Liver (tissue), 3 donors: ENCODE results near the gene RBM10.

Experiments used
- MAX ChIP-seq: IDR thresholded peaks from 2 replicates; pipeline ENCODE4 v1.6.1; 2016; ENCODE audit warnings: antibody characterized with exemption
- RAD21 ChIP-seq, 2 donors: IDR thresholded peaks; 2 replicates each; pipeline ENCODE4 v1.6.1; 2016; ENCODE audit warnings: antibody characterized with exemption in 2 of 2, mild to moderate bottlenecking in 2 of 2
- TAF1 ChIP-seq: conservative IDR thresholded peaks from 2 replicates; pipeline ENCODE4 v1.6.1; 2016; ENCODE audit warnings: antibody characterized with exemption, mild to moderate bottlenecking
- TF ChIP-seq, protein P1 (sequence below): fragments of 150-350 bp; IDR thresholded peaks from 2 replicates; pipeline ENCODE4 v1.5.1; 2017; ENCODE audit warnings: improper control_type of control experiment, low read depth, low read length; ENCODE audit not compliant: missing input control
- donor health status: healthy.
- donor health status: healthy.

GRCh38 chrX:47133493-47133892 is 11.5 kb upstream of the RBM10 start:
- TF ChIP-seq, protein P1, sequence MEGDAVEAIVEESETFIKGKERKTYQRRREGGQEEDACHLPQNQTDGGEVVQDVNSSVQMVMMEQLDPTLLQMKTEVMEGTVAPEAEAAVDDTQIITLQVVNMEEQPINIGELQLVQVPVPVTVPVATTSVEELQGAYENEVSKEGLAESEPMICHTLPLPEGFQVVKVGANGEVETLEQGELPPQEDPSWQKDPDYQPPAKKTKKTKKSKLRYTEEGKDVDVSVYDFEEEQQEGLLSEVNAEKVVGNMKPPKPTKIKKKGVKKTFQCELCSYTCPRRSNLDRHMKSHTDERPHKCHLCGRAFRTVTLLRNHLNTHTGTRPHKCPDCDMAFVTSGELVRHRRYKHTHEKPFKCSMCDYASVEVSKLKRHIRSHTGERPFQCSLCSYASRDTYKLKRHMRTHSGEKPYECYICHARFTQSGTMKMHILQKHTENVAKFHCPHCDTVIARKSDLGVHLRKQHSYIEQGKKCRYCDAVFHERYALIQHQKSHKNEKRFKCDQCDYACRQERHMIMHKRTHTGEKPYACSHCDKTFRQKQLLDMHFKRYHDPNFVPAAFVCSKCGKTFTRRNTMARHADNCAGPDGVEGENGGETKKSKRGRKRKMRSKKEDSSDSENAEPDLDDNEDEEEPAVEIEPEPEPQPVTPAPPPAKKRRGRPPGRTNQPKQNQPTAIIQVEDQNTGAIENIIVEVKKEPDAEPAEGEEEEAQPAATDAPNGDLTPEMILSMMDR = no peak
- TF ChIP-seq MAX (no peak), TAF1 (no peak), RAD21 (IDR thresholded peaks at IDR 0.05) (no peak)
